ENCODE measurements around the gene PPIL6. TPM values are rescaled to one million over a fixed set of nuclear protein-coding genes. Genes with fewer than 3 reads are reported as not detected.
"Not testable (repeated sequence)": the region's sequence is repeated elsewhere in the genome, so short reads cannot be mapped to it uniquely, and the experiment has no call there.

PPIL6 gene
- total and polyA plus RNA-seq, 5 donors, result 2.2 to 6.8 (median 3.7) TPM

- no peaks in the 10 kb centered on the region for H3K27me3 ChIP-seq (ENCODE audit: control insufficient read depth, insufficient read depth)
- 73% methylated on average over 4 of the region's 4 CpGs for WGBS
- H3K27ac ChIP-seq (ENCODE audit: low read length), result no peak overlapping the region
- intact Hi-C loops (cut with DNase I), result no loop called here
- no peak for DNase-seq
- H3K9me3 ChIP-seq (ENCODE audit: control insufficient read depth, low read length), result no peaks in the 10 kb centered on the region
- no peaks in the 10 kb centered on the region for H3K4me1 ChIP-seq (ENCODE audit: control insufficient read depth, insufficient read depth, low read length)
- H3K4me3 ChIP-seq (ENCODE audit: low read length), result no peak overlapping the region
- ATAC-seq, result no peak
These were observed 66.0 kb downstream of the PPIL6 start for GRCh38 chr6:109374326-109374892.

GRCh38 chr6:109373762-109374161 lies 66.7 kb downstream of the PPIL6 start:
- Histone ChIP-seq H3K4me3 (ENCODE audit: low read length) (no peak overlapping the region), H3K27me3 (ENCODE audit: control insufficient read depth, insufficient read depth) (no peaks in the 10 kb centered on the region), H3K9me3 (ENCODE audit: control insufficient read depth, low read length) (no peaks in the 10 kb centered on the region), H3K27ac (ENCODE audit: low read length) (no peak overlapping the region), H3K4me1 (ENCODE audit: control insufficient read depth, insufficient read depth, low read length) (no peaks in the 10 kb centered on the region)
- DNase-seq (no peak), ATAC-seq (peak in 1 of 2 donors; percentile 44)
- 92% methylated on average over 4 of the region's 4 CpGs for WGBS
- intact Hi-C loops (cut with DNase I), result no loop called here

- Histone ChIP-seq H3K9me3 (ENCODE audit: control insufficient read depth, low read length) (no peaks in the 10 kb centered on the region), H3K27me3 (ENCODE audit: control insufficient read depth, insufficient read depth) (no peaks in the 10 kb centered on the region), H3K27ac (ENCODE audit: low read length) (no peak overlapping the region), H3K4me1 (ENCODE audit: control insufficient read depth, insufficient read depth, low read length) (no peaks in the 10 kb centered on the region), H3K4me3 (ENCODE audit: low read length) (no peak overlapping the region)
- WGBS, result 77% methylated on average over 4 of the region's 4 CpGs
- intact Hi-C loops (cut with DNase I), result no loop called here
- ATAC-seq, result no peak
- no peak for DNase-seq
These were observed 67.1 kb downstream of the PPIL6 start for GRCh38 chr6:109373331-109373730.

GRCh38 chr6:109372130-109372529 lies 68.3 kb downstream of the PPIL6 start:
- no peaks in the 10 kb centered on the region for H3K27me3 ChIP-seq (ENCODE audit: control insufficient read depth, insufficient read depth)
- DNase-seq (no peak), ATAC-seq (no peak)
- 67% methylated on average over 2 of the region's 2 CpGs for WGBS
- no peaks in the 10 kb centered on the region for H3K9me3 ChIP-seq (ENCODE audit: control insufficient read depth, low read length)
- intact Hi-C loops (cut with DNase I), result no loop called here
- H3K4me1 ChIP-seq (ENCODE audit: control insufficient read depth, insufficient read depth, low read length), result no peaks in the 10 kb centered on the region
- H3K4me3 ChIP-seq (ENCODE audit: low read length), result no peak overlapping the region
- no peak overlapping the region for H3K27ac ChIP-seq (ENCODE audit: low read length)

- DNase-seq, result no peak
- no peaks in the 10 kb centered on the region for H3K9me3 ChIP-seq (ENCODE audit: control insufficient read depth, low read length)
- 60% methylated on average over 3 of the region's 3 CpGs for WGBS
- H3K27me3 ChIP-seq (ENCODE audit: control insufficient read depth, insufficient read depth), result no peaks in the 10 kb centered on the region
- intact Hi-C loops (cut with DNase I), result no loop called here
- no peak overlapping the region for H3K27ac ChIP-seq (ENCODE audit: low read length)
- H3K4me1 ChIP-seq (ENCODE audit: control insufficient read depth, insufficient read depth, low read length), result no peaks in the 10 kb centered on the region
- no peak overlapping the region for H3K4me3 ChIP-seq (ENCODE audit: low read length)
- ATAC-seq, result no peak
These were observed 69.6 kb downstream of the PPIL6 start for GRCh38 chr6:109370792-109371191.

- intact Hi-C loops (cut with DNase I), result no loop called here
- DNase-seq (no peak), ATAC-seq (no peak)
- WGBS, result 60% methylated on average over 1 of the region's 1 CpG
- Histone ChIP-seq H3K27me3 (ENCODE audit: control insufficient read depth, insufficient read depth) (no peaks in the 10 kb centered on the region), H3K27ac (ENCODE audit: low read length) (no peak overlapping the region), H3K4me3 (ENCODE audit: low read length) (no peak overlapping the region), H3K9me3 (ENCODE audit: control insufficient read depth, low read length) (no peaks in the 10 kb centered on the region), H3K4me1 (ENCODE audit: control insufficient read depth, insufficient read depth, low read length) (no peaks in the 10 kb centered on the region)
These were observed 70.1 kb downstream of the PPIL6 start for GRCh38 chr6:109370336-109370735.

GRCh38 chr6:109369728-109370127 lies 70.7 kb downstream of the PPIL6 start:
- intact Hi-C loops (cut with DNase I), result no loop called here
- no peak overlapping the region for H3K4me3 ChIP-seq (ENCODE audit: low read length)

GRCh38 chr6:109364382-109365078 lies 75.9 kb downstream of the PPIL6 start:
- H3K27me3 ChIP-seq (ENCODE audit: control insufficient read depth, insufficient read depth); H3K9me3 ChIP-seq (ENCODE audit: control insufficient read depth, low read length); ATAC-seq; H3K4me1 ChIP-seq (ENCODE audit: control insufficient read depth, insufficient read depth, low read length); H3K27ac ChIP-seq (ENCODE audit: low read length); DNase-seq; intact Hi-C loops (cut with DNase I); H3K4me3 ChIP-seq (ENCODE audit: low read length): not testable (repeated sequence)
- WGBS, result 94% methylated on average over 5 of the region's 5 CpGs

More at GRCh38 chr6:109369728-109370127, 70.7 kb downstream of the PPIL6 start:
- Histone ChIP-seq H3K4me1 (ENCODE audit: control insufficient read depth, insufficient read depth, low read length) (no peaks in the 10 kb centered on the region), H3K27ac (ENCODE audit: low read length) (no peak overlapping the region), H3K9me3 (ENCODE audit: control insufficient read depth, low read length) (no peaks in the 10 kb centered on the region), H3K27me3 (ENCODE audit: control insufficient read depth, insufficient read depth) (no peaks in the 10 kb centered on the region)
- ATAC-seq (no peak), DNase-seq (no peak)
- 86% methylated on average over 4 of the region's 4 CpGs for WGBS

GRCh38 chr6:109363753-109364152 lies 76.7 kb downstream of the PPIL6 start:
- Histone ChIP-seq H3K27me3 (ENCODE audit: control insufficient read depth, insufficient read depth) (no peaks in the 10 kb centered on the region), H3K9me3 (ENCODE audit: control insufficient read depth, low read length) (no peaks in the 10 kb centered on the region), H3K4me3 (ENCODE audit: low read length) (no peak overlapping the region), H3K4me1 (ENCODE audit: control insufficient read depth, insufficient read depth, low read length) (peaks cover 3% of the 10 kb centered on the region), H3K27ac (ENCODE audit: low read length) (no peak overlapping the region)
- DNase-seq (no peak), ATAC-seq (no peak)
- intact Hi-C loops (cut with DNase I), result no loop called here
- WGBS, result 98% methylated on average over 2 of the region's 2 CpGs

GRCh38 chr6:109362102-109362884 lies 78.1 kb downstream of the PPIL6 start:
- whole genome bisulfite sequencing, result 89% methylated on average over 7 of the region's 7 CpGs
- no peaks in the 10 kb centered on the region for H3K27me3 ChIP-seq (ENCODE audit: control insufficient read depth, insufficient read depth)
- intact Hi-C loops (cut with DNase I), result no loop called here
- H3K9me3 ChIP-seq (ENCODE audit: control insufficient read depth, low read length), result no peaks in the 10 kb centered on the region
- no peak overlapping the region for H3K4me3 ChIP-seq (ENCODE audit: low read length)
- DNase-seq (no peak), ATAC-seq (peak; percentile 57 to 68)
- H3K4me1 ChIP-seq (ENCODE audit: control insufficient read depth, insufficient read depth, low read length), result peaks cover 3% of the 10 kb centered on the region
- H3K27ac ChIP-seq (ENCODE audit: low read length), result no peak overlapping the region

- Histone ChIP-seq H3K9me3 (ENCODE audit: control insufficient read depth, low read length) (no peaks in the 10 kb centered on the region), H3K27me3 (ENCODE audit: control insufficient read depth, insufficient read depth) (no peaks in the 10 kb centered on the region), H3K4me1 (ENCODE audit: control insufficient read depth, insufficient read depth, low read length) (peaks cover 3% of the 10 kb centered on the region), H3K4me3 (ENCODE audit: low read length) (no peak overlapping the region), H3K27ac (ENCODE audit: low read length) (no peak overlapping the region)
- ATAC-seq (peak in 1 of 2 donors; percentile 37), DNase-seq (no peak)
- intact Hi-C loops (cut with DNase I), result no loop called here
These were observed 79.6 kb downstream of the PPIL6 start for GRCh38 chr6:109360791-109361190.
